ENCODE results near the gene MAP7. TPM values are rescaled to one million over a fixed set of nuclear protein-coding genes. Genes with fewer than 3 reads are reported as not detected.
"Not testable (repeated sequence)": the region's sequence is repeated elsewhere in the genome, so short reads cannot be mapped to it uniquely, and the experiment has no call there.

The MAP7 gene
- total RNA-seq, 2 experiments from 2014 or later: 0.45 to 0.49 TPM

DNA sequence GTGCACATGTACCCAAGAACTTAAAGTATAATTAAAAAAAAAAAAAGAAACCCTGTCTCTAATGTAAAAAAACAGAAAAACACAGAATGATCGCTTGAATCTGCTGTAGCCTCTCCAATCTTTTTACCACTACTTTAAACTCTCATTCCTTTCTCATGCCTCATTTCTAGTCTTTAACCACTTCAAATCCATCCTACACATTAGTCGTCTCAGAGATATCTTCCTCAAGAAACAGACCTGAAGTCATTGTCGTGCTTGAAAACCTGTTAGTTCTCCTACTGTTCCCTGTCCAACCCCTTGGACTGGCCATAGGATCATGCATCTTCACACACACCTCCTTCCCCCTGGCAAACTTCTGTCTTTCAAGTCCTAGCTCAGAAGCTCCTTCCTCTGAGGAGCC, 148.5 kb downstream of the MAP7 start:
- TF ChIP-seq CTCF (IDR thresholded peaks at IDR 0.05): no peak
- peaks cover 5% of the 10 kb centered on the region for H3K27me3 Mint-ChIP-seq
- H3K36me3 Mint-ChIP-seq (ENCODE audit: low read depth): no peaks in the 10 kb centered on the region
- ATAC-seq (ENCODE audit: poor library complexity) (no peak), DNase-seq (no peak)
- H3K4me1 Mint-ChIP-seq (ENCODE audit: low read depth): no peaks in the 10 kb centered on the region
- ChIA-PET POLR2A (no interaction called here), CTCF (no interaction called here)
- H3K27ac Mint-ChIP-seq: no peak overlapping the region
- Histone ChIP-seq H3K9me3 (ENCODE audit: control insufficient read depth in 1 of 2, insufficient read depth in 1 of 2, low read length in 2 of 2) (no peaks in the 10 kb centered on the region), H3K36me3 (ENCODE audit: insufficient read depth, low read length) (no peaks in the 10 kb centered on the region), H3K27me3 (ENCODE audit: control insufficient read depth in 1 of 2, insufficient read depth in 2 of 2, low read length in 2 of 2) (no peaks in the 10 kb centered on the region), H3K4me1 (ENCODE audit: insufficient read depth, low read length) (no peaks in the 10 kb centered on the region), H3K27ac (ENCODE audit: low read depth in 1 of 2, low read length in 2 of 2) (no peak overlapping the region), H3K4me3 (ENCODE audit: low read length) (no peak overlapping the region)
- H3K9me3 Mint-ChIP-seq: peaks cover 3% of the 10 kb centered on the region
- intact Hi-C loops (cut with DNase I, micrococcal nuclease): no loop called here
- H3K4me3 Mint-ChIP-seq: no peak overlapping the region

DNA sequence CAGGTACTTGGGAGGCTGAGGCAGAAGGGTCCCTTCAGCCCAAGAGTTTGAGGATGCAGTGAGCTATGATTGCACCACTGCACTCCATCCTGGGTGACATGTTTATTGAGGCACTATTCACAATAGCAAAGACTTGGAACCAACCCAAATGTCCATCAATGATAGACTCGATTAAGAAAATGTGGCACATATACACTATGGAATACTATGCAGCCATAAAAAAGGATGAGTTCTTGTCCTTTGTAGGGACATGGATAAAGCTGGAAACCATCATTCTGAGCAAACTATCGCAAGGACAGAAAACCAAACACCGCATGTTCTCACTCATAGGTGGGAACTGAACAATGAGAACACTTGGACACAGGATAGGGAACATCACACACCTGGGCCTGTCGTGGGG, 149.0 kb downstream of the MAP7 start:
- ATAC-seq (ENCODE audit: poor library complexity); H3K27ac Mint-ChIP-seq; DNase-seq; H3K4me1 Mint-ChIP-seq (ENCODE audit: low read depth); H3K4me3 ChIP-seq (ENCODE audit: low read length); POLR2A ChIA-PET; intact Hi-C loops (cut with DNase I, micrococcal nuclease); H3K36me3 Mint-ChIP-seq (ENCODE audit: low read depth); H3K27ac ChIP-seq (ENCODE audit: low read depth in 1 of 2, low read length in 2 of 2); CTCF ChIA-PET; H3K9me3 Mint-ChIP-seq; H3K27me3 Mint-ChIP-seq; H3K36me3 ChIP-seq (ENCODE audit: insufficient read depth, low read length); H3K4me1 ChIP-seq (ENCODE audit: insufficient read depth, low read length); H3K9me3 ChIP-seq (ENCODE audit: control insufficient read depth in 1 of 2, insufficient read depth in 1 of 2, low read length in 2 of 2); H3K27me3 ChIP-seq (ENCODE audit: control insufficient read depth in 1 of 2, insufficient read depth in 2 of 2, low read length in 2 of 2); H3K4me3 Mint-ChIP-seq: not testable (repeated sequence)

DNA sequence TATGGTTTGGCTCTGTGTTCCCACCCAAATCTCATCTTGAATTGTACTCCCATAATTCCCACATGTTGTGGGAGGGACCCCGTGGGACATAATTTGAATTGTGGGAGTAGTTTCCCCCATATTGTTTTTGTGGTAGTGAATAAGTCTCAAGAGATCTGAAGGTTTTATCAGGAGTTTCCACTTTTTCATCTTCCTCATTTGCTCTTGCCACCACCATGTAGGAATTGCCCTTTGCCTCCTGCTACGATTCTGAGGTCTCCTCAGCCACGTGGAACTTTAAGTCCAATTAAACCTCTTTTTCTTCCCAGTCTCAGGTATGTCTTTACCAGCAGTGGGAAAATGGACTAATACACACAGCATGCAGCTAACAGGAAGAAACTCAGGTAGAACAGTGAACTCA, 151.8 kb downstream of the MAP7 start:
- ChIA-PET POLR2A (no interaction called here), CTCF (no interaction called here)
- no peak overlapping the region for H3K4me3 Mint-ChIP-seq
- peaks cover 5% of the 10 kb centered on the region for H3K27me3 Mint-ChIP-seq
- Histone ChIP-seq H3K4me3 (ENCODE audit: low read length) (no peak overlapping the region), H3K9me3 (ENCODE audit: control insufficient read depth in 1 of 2, insufficient read depth in 1 of 2, low read length in 2 of 2) (no peaks in the 10 kb centered on the region), H3K27ac (ENCODE audit: low read depth in 1 of 2, low read length in 2 of 2) (no peak overlapping the region), H3K27me3 (ENCODE audit: control insufficient read depth in 1 of 2, insufficient read depth in 2 of 2, low read length in 2 of 2) (no peaks in the 10 kb centered on the region), H3K36me3 (ENCODE audit: insufficient read depth, low read length) (no peaks in the 10 kb centered on the region), H3K4me1 (ENCODE audit: insufficient read depth, low read length) (no peaks in the 10 kb centered on the region)
- peaks cover 3% of the 10 kb centered on the region for H3K9me3 Mint-ChIP-seq
- intact Hi-C loops (cut with DNase I, micrococcal nuclease): no loop called here
- TF ChIP-seq CTCF (IDR thresholded peaks at IDR 0.05): no peak
- DNase-seq (no peak), ATAC-seq (ENCODE audit: poor library complexity) (no peak)
- no peaks in the 10 kb centered on the region for H3K4me1 Mint-ChIP-seq (ENCODE audit: low read depth)
- H3K36me3 Mint-ChIP-seq (ENCODE audit: low read depth): no peaks in the 10 kb centered on the region
- no peak overlapping the region for H3K27ac Mint-ChIP-seq

GRCh38 chr6:136396908-136397307, 153.3 kb downstream of the MAP7 start:
- H3K9me3 Mint-ChIP-seq: peaks cover 1% of the 10 kb centered on the region
- DNase-seq: no peak
- peaks cover 5% of the 10 kb centered on the region for H3K27me3 Mint-ChIP-seq
- H3K27me3 ChIP-seq (ENCODE audit: control insufficient read depth in 1 of 2, insufficient read depth in 2 of 2, low read length in 2 of 2): no peaks in the 10 kb centered on the region
- H3K36me3 ChIP-seq (ENCODE audit: insufficient read depth, low read length): no peaks in the 10 kb centered on the region
- CTCF ChIA-PET: interaction anchor here (0.6 kb wide), 1 partner anchor 1552 kb away, joined by 3 read pairs; no protein-coding TSS in a partner anchor
- no peak overlapping the region for H3K27ac ChIP-seq (ENCODE audit: low read depth in 1 of 2, low read length in 2 of 2)
- no peaks in the 10 kb centered on the region for H3K9me3 ChIP-seq (ENCODE audit: control insufficient read depth in 1 of 2, insufficient read depth in 1 of 2, low read length in 2 of 2)
- no peak for ATAC-seq (ENCODE audit: poor library complexity)
- intact Hi-C loops (cut with DNase I, micrococcal nuclease): no loop called here
- no peak overlapping the region for H3K4me3 ChIP-seq (ENCODE audit: low read length)
- H3K4me1 Mint-ChIP-seq (ENCODE audit: low read depth): no peaks in the 10 kb centered on the region
- no peaks in the 10 kb centered on the region for H3K4me1 ChIP-seq (ENCODE audit: insufficient read depth, low read length)
- POLR2A ChIA-PET: no interaction called here
- no peaks in the 10 kb centered on the region for H3K36me3 Mint-ChIP-seq (ENCODE audit: low read depth)
- no peak overlapping the region for H3K4me3 Mint-ChIP-seq
- no peak overlapping the region for H3K27ac Mint-ChIP-seq
- TF ChIP-seq CTCF (IDR thresholded peaks at IDR 0.05): no peak

GRCh38 chr6:136390959-136391358, 159.3 kb downstream of the MAP7 start:
- H3K27me3 ChIP-seq (ENCODE audit: control insufficient read depth in 1 of 2, insufficient read depth in 2 of 2, low read length in 2 of 2); H3K4me3 Mint-ChIP-seq; H3K4me1 ChIP-seq (ENCODE audit: insufficient read depth, low read length); CTCF ChIA-PET; H3K27ac Mint-ChIP-seq; ATAC-seq (ENCODE audit: poor library complexity); H3K36me3 Mint-ChIP-seq (ENCODE audit: low read depth); H3K27me3 Mint-ChIP-seq; H3K4me1 Mint-ChIP-seq (ENCODE audit: low read depth); POLR2A ChIA-PET; H3K4me3 ChIP-seq (ENCODE audit: low read length); intact Hi-C loops (cut with DNase I, micrococcal nuclease); H3K36me3 ChIP-seq (ENCODE audit: insufficient read depth, low read length); H3K27ac ChIP-seq (ENCODE audit: low read depth in 1 of 2, low read length in 2 of 2); H3K9me3 ChIP-seq (ENCODE audit: control insufficient read depth in 1 of 2, insufficient read depth in 1 of 2, low read length in 2 of 2); DNase-seq; H3K9me3 Mint-ChIP-seq: not testable (repeated sequence)

Data from CD4-positive, alpha-beta T cell (primary cell).